GM19455 (cell line): Measurements from ENCODE around the gene LAMC1.

Source experiments
- ATAC-seq: cut with Tn5 transposase; IDR thresholded peaks from one replicate; pipeline ENCODE4 v1.9.1; 2021; ENCODE audit not compliant: unreplicated experiment

Gene LAMC1

DNA sequence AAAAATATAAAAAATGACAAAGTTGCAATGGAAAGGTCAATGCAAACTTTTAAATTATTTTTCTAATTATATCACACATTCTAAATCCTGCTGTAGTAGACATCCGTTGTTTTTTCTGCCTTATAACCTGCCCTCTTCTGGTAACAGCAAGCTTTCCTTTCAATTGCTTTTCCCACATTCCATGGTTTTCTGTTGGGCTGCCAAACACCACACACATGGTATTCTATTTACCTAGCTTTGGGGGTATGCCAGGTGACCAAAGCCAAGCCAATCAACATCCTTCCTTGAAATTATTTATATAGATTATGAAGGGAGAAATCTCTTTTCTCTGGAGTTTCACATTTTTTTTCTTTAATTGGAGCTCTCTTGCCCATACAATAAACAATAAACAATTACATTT, 3.4 kb upstream of the LAMC1 start:
- no peak for ATAC-seq

- ATAC-seq, result no peak
Measured at GRCh38 chr1:183021405-183022201, 1.6 kb upstream of the LAMC1 start.

DNA sequence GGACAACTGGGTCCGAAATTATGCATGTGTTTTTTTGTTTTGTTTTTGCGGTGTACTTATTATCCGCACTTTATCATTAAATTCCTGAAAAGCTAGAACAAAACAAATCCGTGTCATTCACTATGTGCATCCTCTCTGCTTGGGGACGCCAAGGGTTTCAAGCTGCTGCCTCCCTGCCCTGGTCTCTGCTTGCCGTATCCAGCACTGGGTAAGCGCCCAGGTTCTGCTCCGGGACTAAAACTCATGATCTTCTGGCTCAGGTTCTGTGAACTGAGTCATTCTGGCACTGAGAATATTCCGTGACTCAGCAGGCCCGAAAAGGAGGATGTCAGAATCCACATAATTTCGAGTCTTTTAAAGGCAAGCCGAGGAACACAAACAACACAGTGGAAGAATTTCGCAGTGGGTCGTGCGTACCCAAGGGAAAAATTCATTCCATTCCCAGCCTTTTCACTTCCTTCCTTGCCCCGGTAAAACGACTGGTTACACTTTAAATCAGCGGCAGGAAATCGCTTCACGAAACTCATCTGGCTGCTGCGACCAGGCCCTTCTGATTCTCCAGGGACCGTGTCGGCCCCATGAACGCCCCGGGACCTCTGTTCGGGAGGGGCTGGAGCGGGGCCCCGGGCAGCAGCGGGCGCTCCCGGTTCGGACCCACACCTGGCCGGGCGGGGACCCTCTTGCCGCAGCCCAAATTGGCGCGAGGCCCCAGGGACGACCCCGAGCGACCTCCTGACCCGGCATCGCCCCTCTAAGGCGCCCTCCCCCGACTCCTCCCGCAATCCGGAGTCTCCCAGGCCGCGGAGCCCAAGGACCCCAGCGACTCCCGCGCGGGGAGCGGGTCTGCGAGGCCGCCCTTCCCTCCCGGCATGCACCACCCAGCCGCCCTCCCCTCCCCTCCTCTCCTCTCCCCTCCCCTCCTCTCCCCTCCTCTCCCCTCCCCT, 746 bp upstream of the LAMC1 start:
- ATAC-seq, result peak; percentile 24

GRCh38 chr1:183023601-183024316, 539 bp downstream of the LAMC1 start:
- ATAC-seq, result peak; percentile 74

DNA sequence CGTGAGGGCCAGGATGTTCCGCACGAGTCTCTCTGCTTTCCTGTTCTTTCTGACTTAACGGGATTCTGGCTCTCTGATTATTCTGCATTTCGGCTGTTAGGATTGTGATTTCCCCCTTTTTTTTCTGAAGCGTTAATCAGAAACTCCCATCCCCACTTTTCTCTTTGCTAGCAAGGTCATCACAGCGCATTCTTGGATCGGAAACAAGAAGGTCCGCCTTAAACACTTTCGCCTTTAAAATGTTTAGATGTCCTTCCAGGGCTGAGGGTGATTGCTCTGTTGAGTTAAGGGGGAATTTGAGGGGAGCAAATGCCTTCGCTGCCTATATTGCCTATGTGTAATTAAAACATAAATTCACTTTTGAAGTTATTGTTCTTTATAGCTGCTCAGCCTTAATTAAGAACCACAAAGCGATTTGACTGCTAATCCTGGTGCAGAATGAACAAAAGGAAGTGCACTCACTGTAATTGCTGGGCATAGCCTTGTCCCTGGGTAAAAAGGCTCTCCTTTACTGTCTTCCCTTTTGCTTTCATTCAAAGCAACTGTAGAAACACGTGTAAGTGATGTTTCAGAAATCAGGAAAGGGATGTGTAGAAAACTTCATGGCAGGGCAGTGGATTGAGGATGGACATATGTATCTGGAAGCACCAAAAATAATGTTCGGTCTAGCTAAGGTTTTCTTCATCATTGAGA, 1.2 kb downstream of the LAMC1 start:
- no peak for ATAC-seq

DNA sequence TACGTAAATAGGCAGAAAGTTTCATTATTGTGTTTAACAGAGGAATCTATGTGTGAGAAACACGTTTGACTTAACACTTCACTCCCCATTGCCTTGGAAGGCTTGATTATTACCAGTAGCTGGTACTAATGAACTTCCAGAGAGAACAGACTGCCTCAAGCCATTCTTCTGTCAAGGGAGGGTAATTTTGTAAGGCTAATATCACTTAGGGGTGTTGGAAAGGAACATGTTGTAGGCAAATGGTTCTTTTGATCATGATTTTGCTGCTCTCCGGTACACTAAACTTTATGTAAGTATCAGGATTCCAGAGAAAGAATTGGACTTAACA, 1.8 kb downstream of the LAMC1 start:
- no peak for ATAC-seq

GRCh38 chr1:183025782-183026774, 2.9 kb downstream of the LAMC1 start:
- ATAC-seq, result no peak

GRCh38 chr1:183027031-183027430, 3.8 kb downstream of the LAMC1 start:
- no peak for ATAC-seq

GRCh38 chr1:183027791-183028190, 4.6 kb downstream of the LAMC1 start:
- no peak for ATAC-seq

GRCh38 chr1:183029591-183030000, 6.4 kb downstream of the LAMC1 start:
- ATAC-seq, result no peak

DNA sequence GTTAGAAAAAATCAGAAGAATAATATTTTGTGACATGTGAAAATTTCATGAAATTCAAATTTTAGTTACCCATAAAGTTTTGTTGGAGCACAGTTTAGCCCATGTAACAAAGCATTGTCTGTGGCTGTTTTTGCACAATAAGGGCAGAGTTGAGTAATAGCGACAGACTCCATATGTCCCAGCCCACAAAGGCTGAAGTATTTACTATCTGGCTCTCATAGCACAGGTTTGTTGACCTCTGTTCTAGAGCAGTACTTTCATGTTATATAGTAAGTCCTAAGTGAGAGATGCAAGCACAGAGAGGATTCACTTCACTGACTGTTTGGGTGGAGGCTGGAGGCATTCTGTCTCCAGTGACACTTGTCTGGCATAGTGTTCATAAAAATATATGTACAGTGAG, 6.8 kb downstream of the LAMC1 start:
- ATAC-seq, result no peak

- no peak for ATAC-seq
Measured at GRCh38 chr1:183032122-183032921, 9.1 kb downstream of the LAMC1 start.

DNA sequence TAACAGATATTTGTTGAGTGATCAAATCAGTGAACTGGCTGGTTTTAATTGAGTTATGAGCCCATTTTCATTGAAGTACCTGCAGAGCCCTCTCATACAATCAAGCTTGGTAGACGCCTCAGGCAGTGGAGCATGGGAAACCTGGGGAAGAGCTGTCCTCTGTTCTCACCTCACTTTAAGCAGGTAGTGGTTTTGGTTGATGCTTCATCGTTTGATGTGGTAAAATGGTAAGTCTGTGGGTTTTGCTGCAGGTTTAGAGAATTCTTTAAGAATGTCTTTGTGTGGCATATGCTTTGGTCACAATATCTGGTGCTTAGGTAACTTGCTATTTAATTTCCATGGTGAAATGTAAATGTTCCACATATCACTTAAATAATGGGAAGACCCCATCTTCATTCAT, 10.0 kb downstream of the LAMC1 start:
- ATAC-seq, result no peak

GRCh38 chr1:183034682-183035081, 11.5 kb downstream of the LAMC1 start:
- no peak for ATAC-seq

GRCh38 chr1:183038333-183038866, 15.2 kb downstream of the LAMC1 start:
- ATAC-seq, result no peak

- ATAC-seq, result no peak
Measured at GRCh38 chr1:183038913-183039312, 15.7 kb downstream of the LAMC1 start.

DNA sequence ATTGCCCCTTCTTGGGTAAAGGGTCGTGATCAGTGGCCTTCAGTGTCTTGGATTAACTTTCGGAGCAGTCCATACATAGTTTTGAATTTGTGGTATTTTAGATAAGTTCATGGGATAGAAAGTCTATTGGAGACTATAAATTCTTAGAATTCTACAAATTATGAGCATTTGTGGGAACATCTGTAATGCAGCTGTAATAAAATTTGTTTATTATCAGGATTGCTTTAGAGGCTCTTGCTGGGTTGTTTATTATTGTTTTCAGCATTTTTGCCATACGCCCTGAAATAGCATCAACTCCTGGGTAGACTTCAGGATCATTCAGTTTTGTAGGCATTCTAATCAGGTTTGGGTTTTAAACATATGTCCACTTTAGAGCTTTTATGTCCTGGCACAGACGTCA, 16.1 kb downstream of the LAMC1 start:
- no peak for ATAC-seq

GRCh38 chr1:183039985-183040447, 16.8 kb downstream of the LAMC1 start:
- no peak for ATAC-seq
